Progenitor cell of endocrine pancreas (in vitro differentiated cells): Measurements from ENCODE around the gene PIN4. TPM values are rescaled to one million over a fixed set of nuclear protein-coding genes. Genes with fewer than 3 reads are reported as not detected.

ENCODE experiments used
- DNase-seq: peaks from one replicate; pipeline ENCODE4 v3.0.0; 2021; ENCODE audit warnings: low spot score; ENCODE audit not compliant: unreplicated experiment
- H3K27ac Mint-ChIP-seq: 2 replicates; pipeline ENCODE4 v1.8.0; 2021; ENCODE audit warnings: mild to moderate bottlenecking, moderate library complexity, mixed read lengths
- H3K27me3 Mint-ChIP-seq: 2 replicates; pipeline ENCODE4 v1.8.0; 2021; ENCODE audit warnings: mixed read lengths
- H3K36me3 Mint-ChIP-seq: 2 replicates; pipeline ENCODE4 v1.8.0; 2022; ENCODE audit warnings: mixed read lengths; ENCODE audit not compliant: insufficient read depth
- H3K4me1 Mint-ChIP-seq: 2 replicates; pipeline ENCODE4 v1.8.0; 2021; ENCODE audit warnings: low read depth, mixed read lengths
- H3K4me3 Mint-ChIP-seq: 2 replicates; pipeline ENCODE4 v1.8.0; 2021; ENCODE audit warnings: low read depth, mild to moderate bottlenecking, moderate library complexity, mixed read lengths
- H3K9me3 Mint-ChIP-seq: 2 replicates; pipeline ENCODE4 v1.8.0; 2021; ENCODE audit warnings: low read depth, mixed read lengths
- total RNA-seq: library from RNA; stranded (reverse); gene quantifications from 2 replicates; pipeline ENCODE4 v1.2.1, GENCODE V29; 2021
- TF ChIP-seq, protein P1 (sequence below): fragments of 200-600 bp; sonication (generic); IDR thresholded peaks from one replicate; pipeline ENCODE4 v1.5.0; 2021; ENCODE audit warnings: antibody characterized with exemption, mild to moderate bottlenecking; ENCODE audit not compliant: unreplicated experiment

PIN4 gene
- total RNA-seq, 1 donor from 2014 or later, result 19.0 TPM

DNA sequence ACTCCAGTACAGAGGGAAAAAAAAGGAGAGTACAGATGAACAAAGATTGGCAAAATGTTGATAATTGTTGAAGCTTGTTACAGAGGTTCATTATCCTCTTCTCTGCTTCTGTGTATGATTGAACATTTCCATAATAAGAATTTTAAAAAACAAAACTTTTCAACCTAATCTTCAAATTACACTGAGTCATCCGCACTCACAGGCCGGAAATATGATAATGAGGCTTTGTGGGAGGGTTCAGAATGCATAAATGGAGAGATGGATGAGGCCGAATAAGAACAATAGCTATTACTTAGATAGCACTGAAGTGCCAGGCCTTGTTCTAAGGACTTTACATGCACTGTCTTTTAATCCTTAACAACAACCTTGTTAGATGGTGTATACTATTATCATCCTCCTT is 61.9 kb downstream of the PIN4 start:
- H3K9me3 Mint-ChIP-seq, result peaks cover 8% of the 10 kb centered on the region

DNA sequence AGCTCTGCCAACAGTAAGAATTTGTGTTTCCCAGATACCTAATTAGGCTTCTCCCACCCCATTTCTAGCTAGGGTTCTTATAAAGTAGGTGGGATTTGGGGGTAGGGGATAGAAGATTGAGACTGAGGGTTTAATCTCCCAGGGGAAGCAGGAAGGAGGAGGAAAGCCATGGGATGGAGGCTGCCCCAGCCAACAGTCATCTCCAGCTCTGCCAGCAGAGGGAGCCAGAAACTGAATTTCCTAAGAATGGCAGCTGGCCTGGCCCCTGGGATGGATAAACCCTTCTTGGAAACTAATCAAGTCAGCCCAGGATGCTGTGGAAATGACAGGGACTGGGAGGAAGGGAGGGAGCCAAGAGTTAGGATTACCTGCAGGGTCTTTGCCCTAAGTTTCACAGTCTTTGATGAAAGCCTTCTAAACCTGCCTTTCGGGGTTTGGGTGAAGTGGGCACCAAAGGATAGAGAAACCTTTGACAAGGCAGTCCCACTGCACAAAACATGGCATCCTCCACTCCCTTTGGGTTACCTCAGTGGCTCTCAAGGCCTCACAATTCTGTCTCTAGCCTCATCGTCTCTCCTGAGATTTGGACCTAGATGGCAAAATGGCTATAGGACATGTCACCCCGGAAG is 64.0 kb downstream of the PIN4 start:
- peaks cover 8% of the 10 kb centered on the region for H3K9me3 Mint-ChIP-seq
- no peaks in the 10 kb centered on the region for H3K36me3 Mint-ChIP-seq
- no peaks in the 10 kb centered on the region for H3K27me3 Mint-ChIP-seq
- TF ChIP-seq, protein P1, sequence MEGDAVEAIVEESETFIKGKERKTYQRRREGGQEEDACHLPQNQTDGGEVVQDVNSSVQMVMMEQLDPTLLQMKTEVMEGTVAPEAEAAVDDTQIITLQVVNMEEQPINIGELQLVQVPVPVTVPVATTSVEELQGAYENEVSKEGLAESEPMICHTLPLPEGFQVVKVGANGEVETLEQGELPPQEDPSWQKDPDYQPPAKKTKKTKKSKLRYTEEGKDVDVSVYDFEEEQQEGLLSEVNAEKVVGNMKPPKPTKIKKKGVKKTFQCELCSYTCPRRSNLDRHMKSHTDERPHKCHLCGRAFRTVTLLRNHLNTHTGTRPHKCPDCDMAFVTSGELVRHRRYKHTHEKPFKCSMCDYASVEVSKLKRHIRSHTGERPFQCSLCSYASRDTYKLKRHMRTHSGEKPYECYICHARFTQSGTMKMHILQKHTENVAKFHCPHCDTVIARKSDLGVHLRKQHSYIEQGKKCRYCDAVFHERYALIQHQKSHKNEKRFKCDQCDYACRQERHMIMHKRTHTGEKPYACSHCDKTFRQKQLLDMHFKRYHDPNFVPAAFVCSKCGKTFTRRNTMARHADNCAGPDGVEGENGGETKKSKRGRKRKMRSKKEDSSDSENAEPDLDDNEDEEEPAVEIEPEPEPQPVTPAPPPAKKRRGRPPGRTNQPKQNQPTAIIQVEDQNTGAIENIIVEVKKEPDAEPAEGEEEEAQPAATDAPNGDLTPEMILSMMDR, result peak; percentile 64
- H3K27ac Mint-ChIP-seq, result no peak overlapping the region
- peak; percentile 41 for DNase-seq
- H3K4me1 Mint-ChIP-seq, result no peaks in the 10 kb centered on the region
- no peak overlapping the region for H3K4me3 Mint-ChIP-seq

More for the DNA sequence above, 61.9 kb downstream of the PIN4 start:
- Mint-ChIP-seq H3K36me3 (no peaks in the 10 kb centered on the region), H3K4me1 (no peaks in the 10 kb centered on the region), H3K27ac (no peak overlapping the region), H3K4me3 (no peak overlapping the region), H3K27me3 (no peaks in the 10 kb centered on the region)
- TF ChIP-seq, protein P1, result no peak
- no peak for DNase-seq

DNA sequence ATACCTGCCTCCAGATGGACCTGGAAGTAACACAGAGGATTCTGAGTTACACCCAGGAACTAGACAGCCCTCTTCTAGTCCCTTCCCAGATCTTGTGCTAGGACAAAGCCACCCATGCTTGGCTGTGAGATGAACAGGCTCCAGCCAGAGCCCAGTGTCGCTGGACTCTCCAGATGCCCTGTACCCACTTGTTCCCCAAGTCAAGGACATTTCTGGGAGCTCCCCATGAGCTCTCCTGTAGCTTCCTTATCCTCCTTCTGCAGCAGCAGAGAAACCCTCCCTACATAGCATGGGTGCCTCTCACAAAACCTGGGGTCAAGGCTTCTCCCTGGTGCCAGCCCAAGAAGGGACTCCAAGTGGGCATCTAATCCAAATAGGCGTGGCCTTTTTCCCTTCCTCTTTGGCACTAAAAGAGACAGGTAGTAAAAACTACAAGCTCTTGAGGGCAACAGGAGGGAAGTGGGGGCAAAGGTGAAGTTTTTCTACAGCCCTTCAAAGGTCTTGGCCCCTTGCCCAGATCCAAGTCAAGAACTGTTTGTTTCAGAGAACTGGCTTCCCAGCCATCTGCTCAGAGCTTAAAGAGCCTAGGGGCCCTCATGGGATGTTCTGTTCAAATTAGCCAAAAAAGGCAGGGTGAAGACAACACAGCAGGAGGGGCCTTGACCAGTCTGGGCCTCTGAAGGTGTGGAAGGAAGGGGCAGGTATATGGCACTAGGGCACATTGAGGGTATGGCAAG is 65.8 kb downstream of the PIN4 start:
- Mint-ChIP-seq H3K36me3 (no peaks in the 10 kb centered on the region), H3K4me1 (no peaks in the 10 kb centered on the region), H3K27ac (no peak overlapping the region), H3K4me3 (no peak overlapping the region), H3K9me3 (peaks cover 8% of the 10 kb centered on the region), H3K27me3 (no peaks in the 10 kb centered on the region)
- DNase-seq, result no peak
- TF ChIP-seq, protein P1, result no peak

Other genes with a start within 250 kb of the PIN4 start
- 19.4 and 21.1 TPM in 2 replicates for gene RTL5, start 49.8 kb upstream of the PIN4 start, total RNA-seq
- gene ERCC6L, start 57.3 kb downstream of the PIN4 start, total RNA-seq, result 4.8 and 5.6 TPM in 2 replicates
- 1,645 and 1,663 TPM in 2 replicates for gene RPS4X, start 95.5 kb downstream of the PIN4 start, total RNA-seq
- 1.1 and 2.0 TPM in 2 replicates for gene CITED1, start 124.2 kb downstream of the PIN4 start, total RNA-seq